Fibroblast of mammary gland (primary cell): ENCODE results near the gene ST8SIA4.
A peak's percentile ranks its signal among the peaks of the same experiment; 100 is the strongest.

Experiments
- DNase-seq: peaks from one replicate; pipeline ENCODE4 v3.0.0-alpha.2; 2010; ENCODE audit warnings: low read depth
- H3K4me3 ChIP-seq: 2 replicates; pipeline ENCODE4 v1.5.1; 2011; ENCODE audit warnings: low read depth, mild to moderate bottlenecking, low read length, moderate library complexity; ENCODE audit not compliant: control insufficient read depth
- CTCF ChIP-seq: conservative IDR thresholded peaks from 2 replicates; pipeline ENCODE4 v1.5.1; 2011; ENCODE audit warnings: low read depth, low read length, inconsistent platforms; ENCODE audit not compliant: control insufficient read depth, insufficient read depth

ST8SIA4 gene

GRCh38 chr5:100855937-100856430 is 47.1 kb downstream of the ST8SIA4 start:
- no peak for TF ChIP-seq CTCF
- no peak for DNase-seq
- no peak overlapping the region for H3K4me3 ChIP-seq

GRCh38 chr5:100855295-100855694 is 47.8 kb downstream of the ST8SIA4 start:
- no peak overlapping the region for H3K4me3 ChIP-seq
- no peak for TF ChIP-seq CTCF
- DNase-seq: no peak

- no peak for TF ChIP-seq CTCF
- no peak overlapping the region for H3K4me3 ChIP-seq
- DNase-seq: no peak
These were observed 48.5 kb downstream of the ST8SIA4 start for GRCh38 chr5:100854591-100854990.

GRCh38 chr5:100853582-100853981 is 49.5 kb downstream of the ST8SIA4 start:
- no peak overlapping the region for H3K4me3 ChIP-seq
- DNase-seq: no peak
- no peak for TF ChIP-seq CTCF

GRCh38 chr5:100852988-100853449 is 50.1 kb downstream of the ST8SIA4 start:
- DNase-seq: no peak
- H3K4me3 ChIP-seq: no peak overlapping the region
- TF ChIP-seq CTCF: no peak

GRCh38 chr5:100852051-100852450 is 51.0 kb downstream of the ST8SIA4 start:
- TF ChIP-seq CTCF: no peak
- DNase-seq: no peak
- H3K4me3 ChIP-seq: no peak overlapping the region

- peak; percentile 17 for DNase-seq
These were observed 56.3 kb downstream of the ST8SIA4 start for GRCh38 chr5:100846772-100847171.

More at GRCh38 chr5:100846772-100847171, 56.3 kb downstream of the ST8SIA4 start:
- no peak overlapping the region for H3K4me3 ChIP-seq
- no peak for TF ChIP-seq CTCF
